Stimulated activated CD4-positive, alpha-beta T cell treated with anti-CD3 and anti-CD28 coated beads, Interleukin-15, amount 100 ng/mL, for 1 hour (primary cell): ENCODE data around the gene MPEG1.

Experiments used
- DNase-seq, 2 donors: peaks; one replicate each; pipeline ENCODE4 v3.0.0-alpha.2; 2020; ENCODE audit warnings: low read depth in 1 of 2, low spot score in 1 of 2

MPEG1 gene

GRCh38 chr11:59171508-59172322 lies 41.0 kb downstream of the MPEG1 start, which contains the start of gene DTX4:
Gene DTX4 (plus strand): TSS chr11:59172132. CDS start chr11:59172596, 464 bp downstream.
- peak; percentile 71 to 81 for DNase-seq

- DNase-seq, result no peak
Observed at GRCh38 chr11:59164028-59164427, 48.7 kb downstream of the MPEG1 start.
